ENCODE measurements around the gene PERM1.

PERM1 gene

GRCh38 chr1:934991-935750 is 46.7 kb downstream of the PERM1 start:
- no peak for DNase-seq (ENCODE audit: low read depth)

DNA sequence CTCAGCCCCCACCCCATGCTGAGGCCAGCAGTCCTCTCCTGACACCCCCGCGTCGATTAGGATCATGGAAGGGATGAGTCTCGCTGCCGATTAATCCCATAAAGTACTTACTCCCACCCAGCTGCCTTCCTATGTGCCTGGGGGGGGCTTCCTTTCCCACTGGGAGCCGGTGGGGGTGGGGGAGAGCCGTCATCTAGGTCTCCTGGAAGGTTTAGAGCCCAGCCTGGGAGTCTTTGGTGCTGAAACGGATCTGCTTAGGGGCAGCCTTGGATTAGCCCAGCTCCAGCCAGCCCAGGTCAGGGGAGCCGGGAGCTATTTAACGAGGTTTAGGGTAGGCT is 48.3 kb downstream of the PERM1 start:
- no peak for DNase-seq (ENCODE audit: low read depth)

- no peak for DNase-seq (ENCODE audit: low read depth)
Measured at GRCh38 chr1:932776-933602, 48.9 kb downstream of the PERM1 start.

GRCh38 chr1:932173-932510 is 49.8 kb downstream of the PERM1 start:
- DNase-seq (ENCODE audit: low read depth), result no peak

- DNase-seq (ENCODE audit: low read depth), result no peak
Measured at GRCh38 chr1:931380-932172, 50.3 kb downstream of the PERM1 start.

DNA sequence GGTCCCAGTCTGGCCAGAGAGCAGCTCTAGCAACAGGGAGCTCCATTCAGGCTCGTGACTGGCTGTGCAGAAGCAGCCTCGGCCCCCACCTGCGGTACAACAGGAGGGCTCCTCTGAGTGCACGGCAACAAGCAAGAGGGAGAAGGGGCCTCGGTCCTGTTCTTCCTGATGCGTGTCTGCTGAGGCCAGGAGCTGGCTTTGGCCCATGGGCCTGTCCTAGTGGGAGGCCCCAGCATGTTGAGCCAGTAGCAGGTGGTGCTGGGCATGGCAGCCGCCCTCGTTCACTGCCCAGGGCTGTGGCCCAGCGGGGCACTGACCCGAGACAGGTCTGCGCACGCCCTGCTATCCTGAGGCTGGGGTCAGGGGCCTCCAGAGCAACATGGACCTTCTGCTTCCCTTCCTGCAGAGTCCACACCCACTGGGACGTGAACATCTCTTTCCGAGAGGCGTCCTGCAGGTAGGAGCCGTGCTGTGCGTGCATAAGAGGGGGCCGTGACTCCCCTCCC is 51.2 kb downstream of the PERM1 start:
- DNase-seq (ENCODE audit: low read depth), result no peak

- DNase-seq (ENCODE audit: low read depth), result no peak
Measured at GRCh38 chr1:929712-930632, 51.9 kb downstream of the PERM1 start.

DNA sequence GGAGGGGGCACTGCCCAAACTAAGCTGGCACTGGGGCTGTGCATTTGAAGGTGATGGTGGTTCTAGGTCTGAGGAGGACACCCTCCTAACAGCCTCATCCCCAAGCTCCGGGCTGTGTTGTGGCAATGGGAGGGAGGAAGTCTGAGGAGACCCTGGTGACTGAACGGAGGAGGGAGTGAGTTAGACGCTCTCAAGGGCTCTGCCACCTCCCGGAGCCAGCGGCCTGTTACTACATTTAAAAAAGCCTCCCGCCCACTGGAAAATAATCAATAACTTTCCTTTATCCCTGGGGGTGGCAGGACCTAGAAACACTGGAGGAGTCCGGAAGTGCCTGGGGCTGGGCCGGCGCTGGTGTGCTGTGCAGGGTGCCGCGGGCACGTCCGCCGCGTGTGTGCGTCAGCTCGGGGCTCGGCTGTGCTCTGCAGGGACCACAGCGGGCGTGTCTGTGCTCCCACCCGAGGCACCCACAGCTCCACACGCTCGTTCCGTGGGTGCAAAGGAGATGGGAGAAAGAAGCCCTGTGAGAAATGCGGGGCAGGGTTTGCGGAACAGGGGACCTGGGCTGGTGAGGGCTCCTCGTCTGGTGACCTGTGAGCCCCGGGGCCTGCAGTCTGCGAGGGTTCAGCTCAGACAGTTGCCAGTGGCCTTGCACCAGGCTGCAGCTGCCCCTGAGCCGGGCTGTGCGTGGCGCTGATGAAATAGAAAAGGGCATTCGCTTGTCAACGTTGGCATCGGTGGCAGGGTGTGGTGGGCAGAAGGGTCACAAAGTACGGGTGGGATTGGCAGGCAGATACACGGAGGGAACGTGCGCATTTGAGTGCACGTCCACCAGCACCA is 52.9 kb downstream of the PERM1 start:
- DNase-seq (ENCODE audit: low read depth), result no peak

DNA sequence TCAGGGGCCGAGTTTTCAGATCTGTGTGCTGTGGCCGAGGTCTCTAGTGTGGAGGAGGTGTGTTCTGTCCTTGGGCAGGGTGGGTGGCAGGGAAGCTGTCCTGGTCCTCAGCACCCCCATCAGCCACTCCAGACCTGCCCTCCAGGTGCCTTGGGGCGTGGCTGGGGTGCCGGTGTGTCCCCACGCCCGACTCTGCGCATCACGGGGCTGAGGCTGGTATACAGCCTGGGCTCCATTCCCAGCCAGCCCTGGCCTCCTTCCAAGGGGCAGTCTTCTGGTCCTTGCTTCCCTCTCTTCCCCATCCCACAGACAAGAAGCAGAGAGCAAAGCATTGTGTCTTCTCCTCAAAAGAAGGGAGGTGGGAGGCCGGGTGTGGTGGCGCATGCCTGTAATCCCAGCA is 54.1 kb downstream of the PERM1 start:
- no peak for DNase-seq (ENCODE audit: low read depth)

DNA sequence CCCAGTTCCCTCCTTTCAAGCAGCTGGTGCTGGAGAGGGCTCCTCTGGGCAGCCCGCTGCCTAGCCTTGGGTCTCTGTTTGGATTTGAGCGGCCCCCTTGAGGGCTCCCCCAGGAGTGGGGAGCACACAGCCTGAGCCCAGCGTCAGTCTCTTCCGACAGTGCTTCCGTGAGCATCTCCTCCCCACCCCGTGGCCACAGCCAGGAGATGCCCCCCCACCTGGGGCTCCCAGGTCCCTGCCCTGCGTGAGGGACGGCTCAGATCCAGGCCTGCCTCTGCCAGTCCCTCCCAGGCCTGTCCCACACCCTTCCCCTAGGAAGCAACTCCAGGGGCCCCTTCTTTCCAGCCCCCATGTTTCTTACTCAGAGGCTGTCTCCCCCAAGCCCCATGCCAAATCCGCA is 54.7 kb downstream of the PERM1 start:
- no peak for DNase-seq (ENCODE audit: low read depth)

DNA sequence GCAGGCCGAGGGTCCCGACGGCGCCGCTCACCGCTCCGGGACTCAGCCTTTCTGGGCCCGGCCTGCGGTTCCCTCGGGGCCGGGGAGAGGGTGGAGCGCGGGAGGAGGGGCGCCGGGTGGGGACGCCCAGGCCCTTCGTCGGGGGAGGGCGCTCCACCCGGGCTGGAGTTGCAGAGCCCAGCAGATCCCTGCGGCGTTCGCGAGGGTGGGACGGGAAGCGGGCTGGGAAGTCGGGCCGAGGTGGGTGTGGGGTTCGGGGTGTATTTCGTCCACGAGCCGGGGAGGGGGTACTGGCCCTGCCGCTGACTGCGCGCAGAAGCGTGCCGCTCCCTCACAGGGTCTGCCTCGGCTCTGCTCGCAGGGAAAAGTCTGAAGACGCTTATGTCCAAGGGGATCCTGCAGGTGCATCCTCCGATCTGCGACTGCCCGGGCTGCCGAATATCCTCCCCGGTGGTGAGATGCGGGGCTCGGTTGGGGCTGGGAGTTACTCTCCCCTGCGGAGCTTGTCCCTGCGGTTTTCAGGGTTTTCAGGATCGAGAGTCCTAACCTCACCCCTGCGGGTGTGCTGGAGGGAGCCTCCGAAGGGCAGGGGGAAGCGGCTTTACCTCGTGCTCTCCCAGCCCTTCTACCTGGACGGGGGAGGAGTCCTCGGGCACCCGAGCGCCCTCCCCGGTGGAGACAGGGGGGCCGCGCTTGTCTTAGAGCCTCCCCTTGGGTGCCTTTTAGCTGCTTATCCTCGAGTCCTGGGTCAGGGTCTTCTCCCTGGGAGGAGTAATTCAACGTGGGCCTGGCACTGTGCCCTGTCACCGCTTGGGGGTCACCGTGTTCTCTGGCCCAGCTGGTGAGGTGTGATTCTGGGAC is 56.1 kb downstream of the PERM1 start:
- no peak for DNase-seq (ENCODE audit: low read depth)
